Measurements from ENCODE around the gene DOCK11.

DNA sequence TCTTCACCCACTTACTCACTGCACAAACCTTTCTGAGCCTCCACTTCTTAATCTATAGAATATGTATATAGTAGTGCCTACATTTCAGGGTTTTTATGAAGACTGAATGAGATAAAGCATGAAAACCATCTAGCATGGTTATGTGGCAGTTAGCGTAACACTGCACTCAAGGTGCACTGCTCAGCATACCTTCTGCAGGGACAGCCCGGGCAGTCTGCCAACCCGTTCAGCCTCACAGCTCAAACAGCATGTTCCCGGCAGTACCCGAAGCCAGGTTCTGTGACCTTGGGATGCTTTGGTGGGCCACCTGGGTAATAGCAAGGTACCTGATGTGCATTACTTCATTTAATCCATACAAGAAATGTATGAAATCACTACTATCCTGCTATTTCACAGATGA, 81.4 kb downstream of the DOCK11 start:
- TF ChIP-seq POLR2AphosphoS5 (IDR thresholded peaks at IDR 0.05; ENCODE audit: insufficient read depth, low read depth, low read length) = no peak
- no peak for TF ChIP-seq GATA2 (IDR thresholded peaks at IDR 0.05; ENCODE audit: insufficient read depth, insufficient read length, low read depth, low read length)
